MCF 10A (cell line): ENCODE results near the gene ARHGAP24. TPM values are rescaled to one million over a fixed set of nuclear protein-coding genes. Genes with fewer than 3 reads are reported as not detected.
A peak's percentile ranks its signal among the peaks of the same experiment; 100 is the strongest.

Experiments used
- BruUV-seq: library from RNA; stranded (reverse); fragments of 400-500 nt; replicated peaks from 2 replicates; lab custom pipeline; 2021; lab: Mats Ljungman, UMichigan
- CTCF ChIA-PET: fragments of 300-600 bp; sonication (Branson Sonifier 250); formaldehyde crosslinking; extraction: SDS; loops from one replicate; lab custom pipeline; 2021; ENCODE audit warnings: antibody characterized with exemption, inconsistent platforms; lab: Yijun Ruan, JAX
- POLR2A ChIA-PET: fragments of 300-600, 350-650 bp; sonication (Branson Sonifier 250); formaldehyde crosslinking; extraction: SDS; loops from one replicate; lab custom pipeline; 2020; ENCODE audit warnings: antibody characterized with exemption, inconsistent platforms; lab: Yijun Ruan, JAX
- DNase-seq: peaks from one replicate; pipeline ENCODE4 v3.0.0-alpha.2; 2018; ENCODE audit not compliant: unreplicated experiment
- H3K27ac Mint-ChIP-seq: one replicate; pipeline ENCODE4 v1.8.0; 2022; ENCODE audit warnings: mild to moderate bottlenecking, low read depth, mixed read lengths; ENCODE audit not compliant: unreplicated experiment
- H3K27me3 Mint-ChIP-seq: one replicate; pipeline ENCODE4 v1.8.0; 2022; ENCODE audit warnings: mixed read lengths; ENCODE audit not compliant: insufficient read depth, unreplicated experiment
- H3K36me3 Mint-ChIP-seq: one replicate; pipeline ENCODE4 v1.8.0; 2022; ENCODE audit warnings: mild to moderate bottlenecking, moderate library complexity, mixed read lengths; ENCODE audit not compliant: insufficient read depth, unreplicated experiment
- H3K4me1 Mint-ChIP-seq: one replicate; pipeline ENCODE4 v1.8.0; 2022; ENCODE audit warnings: mixed read lengths; ENCODE audit not compliant: insufficient read depth, unreplicated experiment
- H3K4me3 Mint-ChIP-seq: one replicate; pipeline ENCODE4 v1.8.0; 2022; ENCODE audit warnings: mild to moderate bottlenecking, moderate library complexity, mixed read lengths; ENCODE audit not compliant: unreplicated experiment
- H3K9me3 Mint-ChIP-seq: one replicate; pipeline ENCODE4 v1.8.0; 2022; ENCODE audit warnings: mixed read lengths; ENCODE audit not compliant: unreplicated experiment
- intact Hi-C: fragments of 100-400 bp; cut with micrococcal nuclease; formaldehyde crosslinking; loops from 2 replicates; pipeline ENCODE4 v1.14.1; 2022
- total RNA-seq: library from RNA; stranded (reverse); gene quantifications from 2 replicates; pipeline ENCODE4 v1.2.3, GENCODE V29; 2022
- TF ChIP-seq, protein P1 (sequence below): fragments of 200-600 bp; IDR thresholded peaks from one replicate; pipeline ENCODE4 v1.8.0; 2022; ENCODE audit warnings: antibody characterized with exemption, mild to moderate bottlenecking; ENCODE audit not compliant: unreplicated experiment

The ARHGAP24 gene
- total RNA-seq, 1 experiment from 2014 or later, result 2.6 TPM

DNA sequence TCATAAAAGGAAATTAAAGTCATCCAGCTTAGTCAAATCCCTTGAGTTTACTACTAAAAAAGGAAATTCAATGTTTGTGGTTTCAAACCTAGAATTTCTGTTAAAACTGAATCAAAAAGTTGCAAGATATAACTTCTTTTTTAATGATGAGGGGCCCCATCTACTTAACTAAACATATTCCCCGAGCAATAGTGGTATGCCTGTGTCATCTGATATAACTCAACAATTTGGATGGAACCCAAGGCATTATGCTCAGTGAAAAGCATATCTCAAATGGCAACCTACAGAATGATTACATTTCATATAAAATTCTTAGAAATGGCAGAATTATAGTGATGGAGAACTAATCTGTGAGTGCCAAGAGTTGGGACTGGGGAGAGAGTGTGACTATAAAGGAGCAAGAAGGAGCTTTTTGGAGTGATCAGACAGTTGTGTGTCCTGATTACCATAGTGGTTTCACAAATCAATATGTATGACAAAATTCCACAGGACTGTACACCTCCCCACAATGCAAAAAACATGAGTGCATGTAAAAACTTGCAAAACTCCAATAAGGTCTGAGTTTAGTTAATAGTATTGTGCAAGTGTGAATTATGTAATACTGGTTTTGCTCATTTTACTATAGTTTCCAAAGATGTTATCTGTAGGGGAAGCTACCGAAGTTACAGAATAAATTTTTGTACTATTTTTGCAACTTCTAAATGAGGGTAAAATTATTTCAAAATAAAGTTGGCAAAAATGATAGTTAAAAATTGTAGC is 323.2 kb downstream of the ARHGAP24 start:
- no TSS peak for BruUV-seq
- Mint-ChIP-seq H3K27me3 (no peaks in the 10 kb centered on the region), H3K4me1 (peaks cover 7% of the 10 kb centered on the region), H3K27ac (no peak overlapping the region), H3K9me3 (no peaks in the 10 kb centered on the region), H3K36me3 (peaks cover 7% of the 10 kb centered on the region), H3K4me3 (no peak overlapping the region)
- CTCF ChIA-PET, result interaction anchor here (0.5 to 4.9 kb wide), 26 partner anchors 8 to 714 kb away, joined by 3 to 53 read pairs (median 8); no protein-coding TSS in a partner anchor
- POLR2A ChIA-PET, result interaction anchor here (0.8 to 2.2 kb wide), 7 partner anchors 11 to 234 kb away, joined by 3 to 5 read pairs (median 3); no protein-coding TSS in a partner anchor
- peak; percentile 65 for DNase-seq
- TF ChIP-seq, protein P1, sequence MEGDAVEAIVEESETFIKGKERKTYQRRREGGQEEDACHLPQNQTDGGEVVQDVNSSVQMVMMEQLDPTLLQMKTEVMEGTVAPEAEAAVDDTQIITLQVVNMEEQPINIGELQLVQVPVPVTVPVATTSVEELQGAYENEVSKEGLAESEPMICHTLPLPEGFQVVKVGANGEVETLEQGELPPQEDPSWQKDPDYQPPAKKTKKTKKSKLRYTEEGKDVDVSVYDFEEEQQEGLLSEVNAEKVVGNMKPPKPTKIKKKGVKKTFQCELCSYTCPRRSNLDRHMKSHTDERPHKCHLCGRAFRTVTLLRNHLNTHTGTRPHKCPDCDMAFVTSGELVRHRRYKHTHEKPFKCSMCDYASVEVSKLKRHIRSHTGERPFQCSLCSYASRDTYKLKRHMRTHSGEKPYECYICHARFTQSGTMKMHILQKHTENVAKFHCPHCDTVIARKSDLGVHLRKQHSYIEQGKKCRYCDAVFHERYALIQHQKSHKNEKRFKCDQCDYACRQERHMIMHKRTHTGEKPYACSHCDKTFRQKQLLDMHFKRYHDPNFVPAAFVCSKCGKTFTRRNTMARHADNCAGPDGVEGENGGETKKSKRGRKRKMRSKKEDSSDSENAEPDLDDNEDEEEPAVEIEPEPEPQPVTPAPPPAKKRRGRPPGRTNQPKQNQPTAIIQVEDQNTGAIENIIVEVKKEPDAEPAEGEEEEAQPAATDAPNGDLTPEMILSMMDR, result no peak
- intact Hi-C loops, result no loop called here

- TF ChIP-seq, protein P1, result no peak
- POLR2A ChIA-PET, result no interaction called here
- Mint-ChIP-seq H3K4me3 (no peak overlapping the region), H3K27me3 (no peaks in the 10 kb centered on the region), H3K36me3 (no peaks in the 10 kb centered on the region), H3K27ac (no peak overlapping the region), H3K9me3 (no peaks in the 10 kb centered on the region), H3K4me1 (peaks cover 13% of the 10 kb centered on the region)
- DNase-seq, result no peak
- CTCF ChIA-PET, result interaction anchor here (1.5 kb wide), 1 partner anchor 14 kb away, joined by 3 read pairs; no protein-coding TSS in a partner anchor
- BruUV-seq, result no TSS peak
- intact Hi-C loops, result no loop called here
Measured at GRCh38 chr4:85803856-85804255, 328.9 kb downstream of the ARHGAP24 start.

DNA sequence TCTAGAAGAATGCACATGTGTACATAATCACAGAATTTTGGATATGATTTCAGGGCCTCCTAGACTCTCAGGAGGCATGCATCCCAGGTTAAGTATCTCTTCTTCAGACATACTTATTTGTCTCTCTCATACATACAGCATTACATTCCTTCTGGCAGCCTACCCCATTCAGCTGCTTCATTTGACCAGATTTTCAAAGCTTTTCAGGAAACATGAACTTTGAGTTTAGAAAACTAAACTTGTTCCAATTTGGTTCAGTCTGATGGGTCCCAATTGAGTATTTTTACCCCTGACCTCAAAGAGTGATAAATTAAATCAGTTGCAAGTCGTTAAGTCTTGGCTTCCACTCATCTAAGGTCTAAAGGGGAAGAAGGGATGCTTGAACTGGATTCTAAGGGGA is 330.9 kb downstream of the ARHGAP24 start:
- CTCF ChIA-PET, result interaction anchor here (1.1 to 1.7 kb wide), 2 partner anchors 9 to 27 kb away, joined by 3 to 10 read pairs; no protein-coding TSS in a partner anchor
- Mint-ChIP-seq H3K4me3 (no peak overlapping the region), H3K4me1 (peaks cover 13% of the 10 kb centered on the region), H3K27ac (no peak overlapping the region), H3K27me3 (no peaks in the 10 kb centered on the region), H3K9me3 (no peaks in the 10 kb centered on the region), H3K36me3 (no peaks in the 10 kb centered on the region)
- intact Hi-C loops, result no loop called here
- TF ChIP-seq, protein P1, result no peak
- DNase-seq, result no peak
- no TSS peak for BruUV-seq
- POLR2A ChIA-PET, result interaction anchor here (0.6 to 1.1 kb wide), 2 partner anchors 9 to 960 kb away, joined by 3 read pairs; no protein-coding TSS in a partner anchor

DNA sequence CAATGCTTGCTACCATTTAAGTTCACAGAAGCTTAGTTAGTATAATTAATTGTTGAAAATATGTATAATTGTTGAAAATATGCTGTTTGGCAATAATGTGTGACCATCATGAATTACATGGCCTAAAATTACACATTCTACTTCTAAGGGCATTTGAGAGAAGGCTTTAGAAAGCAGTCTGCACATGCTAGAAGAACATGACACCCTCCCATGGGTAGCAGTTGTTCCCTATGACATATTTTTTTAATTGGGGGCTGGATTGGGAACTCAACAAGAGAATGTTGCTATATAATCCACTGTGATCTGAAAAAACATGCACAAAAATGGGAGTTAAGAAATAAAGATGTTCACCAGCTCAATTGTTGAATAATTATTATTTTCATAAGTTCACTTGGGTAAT is 331.4 kb downstream of the ARHGAP24 start:
- Mint-ChIP-seq H3K4me1 (peaks cover 13% of the 10 kb centered on the region), H3K9me3 (no peaks in the 10 kb centered on the region), H3K4me3 (no peak overlapping the region), H3K27ac (no peak overlapping the region), H3K36me3 (no peaks in the 10 kb centered on the region), H3K27me3 (no peaks in the 10 kb centered on the region)
- intact Hi-C loops, result no loop called here
- no TSS peak for BruUV-seq
- ChIA-PET CTCF (interaction anchor here (0.7 to 1.7 kb wide), 3 partner anchors 8 to 27 kb away, joined by 3 to 10 read pairs (median 3); no protein-coding TSS in a partner anchor), POLR2A (interaction anchor here (0.6 to 1.1 kb wide), 2 partner anchors 9 to 960 kb away, joined by 3 read pairs; no protein-coding TSS in a partner anchor)
- DNase-seq, result no peak
- TF ChIP-seq, protein P1, result no peak
